Aorta (tissue), 5 donors: Measurements from ENCODE around the gene MT1M. TPM values are rescaled to one million over a fixed set of nuclear protein-coding genes. Genes with fewer than 3 reads are reported as not detected.
"Not testable (repeated sequence)": the region's sequence is repeated elsewhere in the genome, so short reads cannot be mapped to it uniquely, and the experiment has no call there.

ENCODE experiments used
- ATAC-seq: fragments of 200-7000 bp; cut with Tn5 transposase; one replicate; pipeline ENCODE4 v1.9.1; 2022; ENCODE audit warnings: moderate library complexity; ENCODE audit not compliant: low FRiP score
- DNase-seq, 2 donors: peaks; one replicate each; pipeline ENCODE4 v3.0.0-alpha.2; 2020
- H3K27ac ChIP-seq, 2 donors: one replicate each; pipeline ENCODE4 v1.5.1; 2013; ENCODE audit warnings: low read length in 2 of 2, mild to moderate bottlenecking in 2 of 2, moderate library complexity in 2 of 2, control low read depth in 1 of 2, inconsistent platforms in 1 of 2, low read depth in 1 of 2
- H3K27me3 ChIP-seq, 2 donors: one replicate each; pipeline ENCODE4 v1.6.1; 2013; ENCODE audit warnings: control low read depth in 1 of 2, low read length in 1 of 2, mild to moderate bottlenecking in 1 of 2, moderate library complexity in 1 of 2; ENCODE audit not compliant: insufficient read depth in 2 of 2, control insufficient read depth in 1 of 2
- H3K36me3 ChIP-seq, 2 donors: one replicate each; pipeline ENCODE4 v1.6.1; 2013; ENCODE audit warnings: control low read depth in 1 of 2, low read length in 1 of 2, mild to moderate bottlenecking in 1 of 2; ENCODE audit not compliant: insufficient read depth in 2 of 2, control insufficient read depth in 1 of 2
- H3K4me1 ChIP-seq, 2 donors: one replicate each; pipeline ENCODE4 v1.6.1; 2013; ENCODE audit warnings: low read length in 2 of 2, control low read depth in 1 of 2, mild to moderate bottlenecking in 1 of 2, moderate library complexity in 1 of 2; ENCODE audit not compliant: insufficient read depth in 2 of 2, control insufficient read depth in 1 of 2
- H3K4me3 ChIP-seq, 2 donors: one replicate each; pipeline ENCODE4 v1.5.1; 2013; ENCODE audit warnings: low read length in 2 of 2, control low read depth in 1 of 2, mild to moderate bottlenecking in 1 of 2
- H3K9me3 ChIP-seq: one replicate; pipeline ENCODE4 v1.6.1; 2013; ENCODE audit warnings: mild to moderate bottlenecking, low read length; ENCODE audit not compliant: control insufficient read depth
- WGBS, 2 donors: extraction: QIAGEN DNeasy Blood & Tissue Kit; methylation state at CpG; one replicate each; pipeline ENCODE4 v1.1.7; 2013; 5-methylcytosine and 5-hydroxymethylcytosine counted together
- intact Hi-C, 2 donors: fragments of 100-400 bp; cut with DNase I; formaldehyde crosslinking; loops; one replicate each; pipeline versions ENCODE4 v1.14.2 to v1.15.0; 2022
- polyA plus RNA-seq, 2 donors: library from polyadenylated mRNA; stranded (reverse); fragments of 200-250 nt; gene quantifications; one replicate each; pipeline ENCODE4 v1.2.3, GENCODE V29; 2013
- total RNA-seq, 2 donors: library from RNA; stranded (reverse); fragmentation: NEBNext Ultra II Directional; extraction: Animal tissue kit (Norgen Biotek cat#: 25700); gene quantifications; one replicate each; pipeline ENCODE4 v1.2.1, GENCODE V29; 2021
- donor health status: healthy with polysubstance abuse.
- donor health status: Bipolar disorder and iron deficiency.
- donor health status: DM: no; HTN: no; CAD: no.
- donor health status: DM: no; HTN: no; CAD: no.
- donor health status: DM: yes; HTN: yes; CAD: no.

Gene MT1M
- total and polyA plus RNA-seq, 4 donors, result 11.8 to 129 (median 56.1) TPM

GRCh38 chr16:56658327-56658875 is 25.9 kb downstream of the MT1M start:
- Histone ChIP-seq H3K27me3 (no peaks in the 10 kb centered on the region), H3K4me3 (no peak overlapping the region), H3K4me1 (no peaks in the 10 kb centered on the region), H3K36me3 (no peaks in the 10 kb centered on the region), H3K9me3 (no peaks in the 10 kb centered on the region), H3K27ac (no peak overlapping the region)
- DNase-seq (peak in 1 of 2 donors; percentile 84), ATAC-seq (no peak)
- intact Hi-C loops, result no loop called here
- WGBS, 2 donors, result 43 to 45% methylated on average over 10 of the region's 10 CpGs

DNA sequence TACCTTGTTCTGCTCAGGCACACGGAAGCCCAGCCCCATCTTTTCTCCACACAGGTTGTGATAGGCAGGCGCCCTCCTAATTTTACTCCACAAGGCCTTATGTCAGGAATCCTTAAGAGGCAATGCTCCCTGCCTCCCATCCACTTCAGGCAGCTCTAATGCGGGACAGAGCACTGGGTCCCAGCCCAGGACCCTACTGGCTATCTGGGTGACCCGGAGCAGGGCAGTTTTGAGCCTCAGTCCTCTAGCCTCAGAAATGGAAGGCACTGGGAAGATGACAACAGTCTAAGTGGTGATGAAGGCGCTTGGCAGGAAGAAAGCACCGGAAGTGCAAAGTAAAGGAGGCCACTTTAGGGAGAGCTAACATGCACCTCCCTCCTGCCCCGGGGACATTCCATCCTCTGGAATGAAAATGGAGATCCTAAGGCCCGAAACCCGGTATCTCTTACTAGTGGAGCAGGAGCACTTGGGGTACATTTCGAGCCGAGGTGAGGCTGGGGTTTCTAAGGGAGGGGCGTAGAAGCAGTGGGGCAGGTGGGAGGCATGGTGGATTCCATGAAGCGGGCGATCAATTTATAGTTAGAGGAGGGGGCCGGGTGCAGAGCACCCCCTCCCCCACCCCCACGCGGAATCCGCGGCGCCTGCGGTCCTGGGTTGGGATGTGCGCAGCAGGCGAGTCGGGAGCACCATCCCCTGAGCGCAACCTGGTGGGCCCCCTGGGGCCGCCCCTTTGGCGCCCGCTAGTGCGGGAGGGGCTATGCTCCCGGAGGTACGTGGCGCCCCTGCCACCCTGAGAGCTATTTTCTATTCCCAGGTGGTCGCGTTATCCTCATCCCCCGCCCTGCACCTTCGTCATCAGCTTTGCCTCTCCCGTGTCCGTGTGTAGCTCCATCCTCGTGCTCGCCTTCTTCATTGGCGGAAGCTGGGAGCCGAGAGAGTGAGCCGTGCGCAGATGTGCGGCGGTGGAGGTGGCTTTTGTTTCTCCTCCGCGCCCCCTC is 30.2 kb downstream of the MT1M start:
- no peaks in the 10 kb centered on the region for H3K27me3 ChIP-seq
- no peaks in the 10 kb centered on the region for H3K36me3 ChIP-seq
- H3K4me1 ChIP-seq, result no peaks in the 10 kb centered on the region
- H3K9me3 ChIP-seq, result no peaks in the 10 kb centered on the region
- intact Hi-C loops, result no loop called here
- DNase-seq (no peak), ATAC-seq (no peak)
- no peak overlapping the region for H3K4me3 ChIP-seq
- 17 to 18% methylated on average over 36 to 48 of the region's 48 CpGs for WGBS, 2 donors
- no peak overlapping the region for H3K27ac ChIP-seq

DNA sequence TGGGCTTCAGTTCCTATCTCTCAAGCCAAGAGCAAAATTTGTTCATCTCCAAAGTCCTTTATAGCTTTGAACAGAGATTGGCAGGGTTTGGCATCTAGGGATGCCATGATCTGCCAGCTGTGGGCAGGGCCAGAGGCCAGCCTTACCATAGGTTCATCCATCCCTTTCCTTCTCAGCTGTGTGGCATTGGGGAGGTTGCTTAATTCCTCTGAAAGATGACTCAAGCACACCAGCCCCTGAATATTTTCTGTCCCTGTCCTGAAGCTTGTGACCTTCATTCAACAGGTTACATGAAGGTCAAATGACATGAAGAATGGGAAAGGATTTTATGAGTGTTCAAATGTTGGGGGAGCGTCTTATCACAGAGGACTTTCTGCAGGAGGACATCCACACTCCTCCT is 32.0 kb downstream of the MT1M start:
- no peaks in the 10 kb centered on the region for H3K27me3 ChIP-seq

DNA sequence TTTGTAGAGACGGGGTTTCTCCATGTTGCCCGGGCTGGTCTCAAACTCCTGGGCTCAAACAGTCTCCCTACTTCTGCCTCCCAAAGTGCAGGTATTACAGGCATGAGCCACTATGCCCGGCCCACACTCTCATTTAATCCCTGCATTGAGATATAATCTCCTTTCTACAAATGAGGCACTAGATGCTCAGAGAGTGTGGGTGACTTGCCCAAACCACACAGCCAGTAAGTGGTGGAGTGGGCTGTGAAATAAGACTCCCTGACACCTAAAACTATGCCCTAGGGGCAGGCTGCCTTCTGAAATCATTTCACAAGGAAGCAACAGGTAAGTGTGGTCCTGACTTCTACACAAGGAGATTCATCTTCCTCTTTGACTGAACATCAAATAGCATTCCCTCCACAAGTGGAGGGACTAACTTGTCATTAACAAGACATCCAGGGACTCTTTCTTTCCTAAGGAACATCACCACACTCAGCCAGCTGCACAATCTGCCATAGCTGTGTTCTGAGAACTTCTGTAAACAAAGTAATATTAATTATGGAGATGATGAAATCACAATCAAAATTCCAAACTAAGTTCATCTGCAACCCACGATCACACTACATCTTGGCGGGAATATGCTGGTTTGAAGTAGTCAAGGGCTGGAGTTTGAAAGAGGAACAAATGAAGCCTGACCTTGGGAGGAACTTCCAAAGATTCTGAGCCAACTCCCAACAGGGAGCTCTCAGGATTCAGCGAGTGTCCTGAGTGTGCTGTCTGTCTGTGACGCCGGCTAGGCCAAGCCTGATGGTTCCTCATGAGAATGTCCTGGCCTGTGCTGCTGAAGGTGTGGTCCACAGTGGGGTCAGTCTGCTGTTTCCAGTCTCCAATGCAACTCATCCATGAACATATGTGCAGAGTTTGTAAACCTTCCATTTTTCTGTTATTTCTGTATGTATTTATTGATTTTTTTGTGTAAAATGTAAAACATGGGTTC is 33.1 kb downstream of the MT1M start:
- ATAC-seq, H3K27me3 ChIP-seq, H3K9me3 ChIP-seq, H3K36me3 ChIP-seq, intact Hi-C loops, H3K27ac ChIP-seq, H3K4me1 ChIP-seq, DNase-seq, H3K4me3 ChIP-seq: not testable (repeated sequence)
- 81 to 82% methylated on average over 8 of the region's 8 CpGs for WGBS, 2 donors

More for the DNA sequence above, 32.0 kb downstream of the MT1M start:
- Histone ChIP-seq H3K27ac (no peak overlapping the region), H3K4me3 (no peak overlapping the region), H3K9me3 (no peaks in the 10 kb centered on the region), H3K4me1 (no peaks in the 10 kb centered on the region), H3K36me3 (no peaks in the 10 kb centered on the region)
- intact Hi-C loops, result no loop called here
- ATAC-seq, result no peak
- no peak for DNase-seq
- WGBS, 2 donors, result 97 to 100% methylated on average over 1 of the region's 1 CpG

DNA sequence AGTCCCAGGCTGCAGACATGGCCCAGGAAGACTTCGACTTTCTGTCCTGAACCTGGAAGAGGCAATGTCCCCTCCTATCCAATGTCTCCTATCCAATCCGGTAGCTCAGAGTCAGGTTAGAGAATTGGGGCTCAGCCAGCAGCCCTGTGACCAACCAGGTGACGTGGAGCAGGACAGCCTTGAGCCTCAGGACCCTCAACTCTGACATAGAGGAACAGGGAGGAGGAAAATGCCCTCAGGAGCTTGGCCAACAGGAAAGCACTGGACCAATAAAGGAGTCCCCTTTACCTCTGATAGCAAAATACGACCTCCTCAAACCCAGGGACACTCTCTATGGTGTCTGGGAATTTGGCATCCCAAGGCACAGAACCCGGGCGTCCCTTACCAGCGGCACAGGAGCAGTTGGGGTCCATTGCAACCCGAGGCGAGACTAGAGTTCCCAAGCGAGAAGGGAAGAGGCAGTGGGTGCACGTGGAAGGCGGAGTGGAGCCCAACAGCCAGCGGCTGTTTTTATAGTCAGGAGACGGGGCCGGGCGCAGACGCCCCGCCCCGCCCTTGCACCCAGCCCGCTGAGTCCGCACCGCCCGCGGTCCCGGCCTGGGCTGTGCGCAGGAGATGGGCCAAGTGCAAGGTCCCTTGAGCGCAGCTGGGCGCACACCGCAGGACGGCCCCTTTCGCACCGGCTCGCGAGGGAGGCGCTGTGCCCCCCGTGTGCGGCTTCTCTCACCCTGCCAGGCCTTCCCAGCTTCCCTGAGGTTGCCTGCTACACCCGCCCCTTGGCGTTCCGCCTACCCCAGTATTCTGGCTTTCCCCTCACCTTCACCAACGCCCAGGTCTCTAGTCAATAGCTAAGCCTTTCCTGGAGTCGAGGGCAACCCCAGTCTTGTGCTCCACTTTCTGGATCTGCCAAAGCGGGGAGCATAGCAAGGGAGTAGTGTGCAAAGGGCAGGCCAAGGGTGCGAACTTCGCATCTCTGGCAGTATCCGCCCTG is 35.4 kb downstream of the MT1M start, which contains the start of gene MT1G:
TSS of gene MT1G (minus strand) at position 485 of the 991 bp plus-strand sequence. CDS start at position 413, 72 bp downstream.
- 15 to 16% methylated on average over 43 to 46 of the region's 46 CpGs for WGBS, 2 donors
- DNase-seq, result peak; percentile 83 to 85
- intact Hi-C loops, result no loop called here
- H3K4me1 ChIP-seq, result no peaks in the 10 kb centered on the region
- H3K36me3 ChIP-seq, result no peaks in the 10 kb centered on the region
- no peaks in the 10 kb centered on the region for H3K9me3 ChIP-seq
- H3K4me3 ChIP-seq, result no peak within 1 kb of the TSS
- peak; percentile 77 for ATAC-seq
- no peak within 1 kb of the TSS for H3K27ac ChIP-seq
- H3K27me3 ChIP-seq, result no peaks in the 10 kb centered on the region

DNA sequence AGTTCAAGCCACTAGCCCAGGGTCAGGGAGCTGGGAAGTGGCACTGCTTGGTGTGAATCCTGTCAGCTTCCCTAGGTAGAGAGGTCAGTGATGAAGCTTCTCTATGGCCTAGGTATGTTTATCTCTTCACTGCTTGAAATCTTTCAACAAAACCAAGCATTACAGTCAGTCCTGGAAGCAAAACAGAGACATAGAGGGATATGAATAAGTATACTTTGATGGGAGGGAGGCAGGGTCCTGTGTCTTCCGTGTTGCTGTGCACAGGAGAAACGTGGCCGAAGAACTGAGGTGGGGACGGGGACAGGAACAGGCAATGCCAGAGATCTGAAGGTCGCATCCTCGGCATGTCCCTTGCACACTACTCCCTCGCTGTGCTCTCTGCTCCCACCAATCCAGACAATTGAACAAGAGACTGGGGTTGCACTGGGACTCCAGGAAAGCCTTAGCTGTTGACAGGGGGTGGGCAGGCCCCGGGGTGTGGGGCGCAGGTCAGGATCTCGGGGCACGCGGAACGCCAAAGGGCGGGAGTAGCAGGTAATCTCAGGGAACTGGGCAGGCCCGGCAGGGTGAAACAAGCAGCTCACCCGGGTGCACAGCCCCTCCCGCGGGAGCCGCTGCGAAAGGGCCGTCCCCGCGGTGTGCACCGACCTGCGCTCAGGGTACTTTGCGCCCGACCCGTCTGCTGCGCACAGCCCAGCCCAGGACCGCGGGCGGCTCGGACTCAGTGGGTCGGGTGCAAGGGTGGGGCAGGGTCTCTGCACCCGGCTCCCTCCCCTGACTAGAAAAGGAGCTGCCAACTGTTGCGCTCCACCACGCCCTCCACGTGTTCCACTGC is 36.8 kb downstream of the MT1M start, which contains the start of gene MT1H:
TSS of gene MT1H (plus strand) at position 810 of the 835 bp plus-strand sequence. CDS start 71 bp downstream, outside the sequence.
- no peaks in the 10 kb centered on the region for H3K9me3 ChIP-seq
- intact Hi-C loops, result no loop called here
- no peak within 1 kb of the TSS for H3K27ac ChIP-seq
- no peaks in the 10 kb centered on the region for H3K36me3 ChIP-seq
- DNase-seq (no peak), ATAC-seq (peak; percentile 41)
- WGBS, 2 donors, result 22 to 28% methylated on average over 29 to 38 of the region's 38 CpGs
- no peaks in the 10 kb centered on the region for H3K27me3 ChIP-seq
- no peak within 1 kb of the TSS for H3K4me3 ChIP-seq
- no peaks in the 10 kb centered on the region for H3K4me1 ChIP-seq
